ENCODE data around the gene NEU4.
"Not testable (repeated sequence)": the region's sequence is repeated elsewhere in the genome, so short reads cannot be mapped to it uniquely, and the experiment has no call there.

Gene NEU4

DNA sequence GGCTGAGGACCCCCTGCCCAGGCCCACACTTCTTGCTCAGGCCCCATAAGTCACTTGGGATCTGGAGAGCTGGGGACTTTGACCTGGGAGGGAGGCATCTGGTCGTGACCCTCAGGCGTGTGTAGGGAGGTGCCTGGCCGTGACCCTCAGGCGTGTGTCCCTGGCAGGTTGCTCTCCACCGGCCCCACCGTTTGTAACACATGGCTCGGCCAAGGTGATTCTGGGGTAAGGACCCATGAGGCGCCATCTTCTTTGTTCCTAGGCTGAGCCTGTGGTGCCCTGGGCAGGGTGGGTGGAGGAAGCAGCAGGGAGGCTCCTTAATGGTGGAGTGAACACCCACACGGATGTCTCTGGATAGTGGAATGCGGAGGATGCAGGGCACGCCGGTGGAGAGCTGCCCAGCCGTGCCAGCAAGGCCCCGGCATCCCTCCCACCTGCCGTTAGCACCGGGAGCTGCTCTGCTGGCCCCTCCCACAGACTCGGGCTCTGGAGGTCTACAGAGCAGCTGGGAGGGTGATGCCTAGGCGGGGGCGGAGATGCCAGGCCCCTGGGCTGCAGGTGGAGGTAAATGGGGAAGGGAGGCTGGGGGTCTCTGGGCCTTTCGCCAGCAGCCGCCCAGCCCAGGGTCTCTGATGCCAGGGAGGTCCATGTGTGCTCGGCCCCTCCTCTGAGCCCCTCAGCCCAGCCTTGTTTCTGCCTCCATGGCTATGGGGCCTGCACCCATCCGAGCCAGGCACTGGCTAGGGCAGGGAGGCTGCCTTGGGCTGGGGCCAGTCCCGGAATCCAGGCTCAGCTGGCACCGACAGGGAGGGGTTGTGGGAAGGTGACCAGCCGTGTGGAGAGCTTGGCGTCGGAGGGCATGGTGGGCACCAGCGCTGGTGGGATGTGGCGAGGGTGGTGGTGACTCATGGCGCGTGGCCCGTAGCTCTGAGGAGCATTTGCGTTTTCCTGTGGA lies 33.5 kb upstream of the NEU4 start:
- H3K4me3 ChIP-seq (ENCODE audit: low read length) = no peak overlapping the region
- TF ChIP-seq, protein P1, sequence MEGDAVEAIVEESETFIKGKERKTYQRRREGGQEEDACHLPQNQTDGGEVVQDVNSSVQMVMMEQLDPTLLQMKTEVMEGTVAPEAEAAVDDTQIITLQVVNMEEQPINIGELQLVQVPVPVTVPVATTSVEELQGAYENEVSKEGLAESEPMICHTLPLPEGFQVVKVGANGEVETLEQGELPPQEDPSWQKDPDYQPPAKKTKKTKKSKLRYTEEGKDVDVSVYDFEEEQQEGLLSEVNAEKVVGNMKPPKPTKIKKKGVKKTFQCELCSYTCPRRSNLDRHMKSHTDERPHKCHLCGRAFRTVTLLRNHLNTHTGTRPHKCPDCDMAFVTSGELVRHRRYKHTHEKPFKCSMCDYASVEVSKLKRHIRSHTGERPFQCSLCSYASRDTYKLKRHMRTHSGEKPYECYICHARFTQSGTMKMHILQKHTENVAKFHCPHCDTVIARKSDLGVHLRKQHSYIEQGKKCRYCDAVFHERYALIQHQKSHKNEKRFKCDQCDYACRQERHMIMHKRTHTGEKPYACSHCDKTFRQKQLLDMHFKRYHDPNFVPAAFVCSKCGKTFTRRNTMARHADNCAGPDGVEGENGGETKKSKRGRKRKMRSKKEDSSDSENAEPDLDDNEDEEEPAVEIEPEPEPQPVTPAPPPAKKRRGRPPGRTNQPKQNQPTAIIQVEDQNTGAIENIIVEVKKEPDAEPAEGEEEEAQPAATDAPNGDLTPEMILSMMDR (IDR thresholded peaks at IDR 0.05; ENCODE audit: insufficient read depth, low read depth, low read length, missing control alignments) = no peak
- no peak for DNase-seq (ENCODE audit: low read depth)

GRCh38 chr2:241776336-241777169 lies 32.4 kb upstream of the NEU4 start, which contains the start of gene GAL3ST2:
GAL3ST2 (plus strand) TSS chr2:241776822; CDS start chr2:241776956, 134 bp downstream.
- DNase-seq (ENCODE audit: low read depth) = no peak
- no peak within 1 kb of the TSS for H3K4me3 ChIP-seq (ENCODE audit: low read length)
- TF ChIP-seq, protein P1 (IDR thresholded peaks at IDR 0.05; ENCODE audit: insufficient read depth, low read depth, low read length, missing control alignments) = no peak

GRCh38 chr2:241777170-241777685 lies 31.8 kb upstream of the NEU4 start:
- DNase-seq (ENCODE audit: low read depth) = no peak
- TF ChIP-seq, protein P1 (IDR thresholded peaks at IDR 0.05; ENCODE audit: insufficient read depth, low read depth, low read length, missing control alignments) = no peak
- no peak overlapping the region for H3K4me3 ChIP-seq (ENCODE audit: low read length)

GRCh38 chr2:241777686-241778627 lies 31.0 kb upstream of the NEU4 start:
- TF ChIP-seq, protein P1 (IDR thresholded peaks at IDR 0.05; ENCODE audit: insufficient read depth, low read depth, low read length, missing control alignments) = no peak
- peak; percentile 20 for DNase-seq (ENCODE audit: low read depth)

DNA sequence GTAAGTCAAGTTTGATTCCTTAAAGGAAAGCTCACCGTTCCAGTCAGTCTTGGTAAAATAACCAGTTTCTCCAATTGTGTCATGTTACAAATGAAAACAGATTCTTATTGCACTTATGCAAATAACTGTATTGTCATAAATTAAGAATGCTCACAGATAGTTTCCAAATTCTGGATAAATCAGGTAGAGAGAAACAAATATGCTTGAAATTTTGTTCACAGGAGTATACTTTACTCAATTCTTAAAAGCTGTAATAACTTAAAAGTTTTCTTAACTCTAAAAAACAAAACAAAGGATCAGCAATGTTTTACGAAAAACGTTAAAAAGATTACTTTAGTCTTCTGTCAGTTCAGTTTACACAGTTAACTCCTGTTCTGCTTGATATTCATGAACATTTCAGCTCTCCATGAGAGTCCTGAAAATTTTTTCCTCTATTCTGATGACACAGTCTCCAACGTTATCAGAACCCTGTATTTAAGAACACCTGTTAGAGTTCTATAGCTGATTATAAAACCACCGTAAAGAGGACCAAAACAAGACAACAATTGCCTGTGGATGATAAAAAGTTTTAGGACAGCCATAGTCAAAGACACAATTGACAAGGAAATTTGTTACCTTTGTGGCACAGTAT lies 27.9 kb upstream of the NEU4 start:
- TF ChIP-seq, protein P1 (IDR thresholded peaks at IDR 0.05; ENCODE audit: insufficient read depth, low read depth, low read length, missing control alignments) = no peak
- H3K4me3 ChIP-seq (ENCODE audit: low read length) = no peak overlapping the region
- no peak for DNase-seq (ENCODE audit: low read depth)

More at GRCh38 chr2:241777686-241778627, 31.0 kb upstream of the NEU4 start:
- H3K4me3 ChIP-seq (ENCODE audit: low read length) = no peak overlapping the region

GRCh38 chr2:241782053-241782452 lies 26.9 kb upstream of the NEU4 start:
- DNase-seq (ENCODE audit: low read depth) = not testable (repeated sequence)

More at GRCh38 chr2:241782053-241782452, 26.9 kb upstream of the NEU4 start:
- not testable (repeated sequence) for H3K4me3 ChIP-seq (ENCODE audit: low read length)

All from epithelial cell of esophagus (primary cell).